Measurements from ENCODE around the gene ARL4D. TPM values are rescaled to one million over a fixed set of nuclear protein-coding genes. Genes with fewer than 3 reads are reported as not detected.

Gene ARL4D
- total and polyA plus RNA-seq, 2 of the 4 experiments (the other 2 are of a cell fraction): 12.5 to 30.7 TPM

DNA sequence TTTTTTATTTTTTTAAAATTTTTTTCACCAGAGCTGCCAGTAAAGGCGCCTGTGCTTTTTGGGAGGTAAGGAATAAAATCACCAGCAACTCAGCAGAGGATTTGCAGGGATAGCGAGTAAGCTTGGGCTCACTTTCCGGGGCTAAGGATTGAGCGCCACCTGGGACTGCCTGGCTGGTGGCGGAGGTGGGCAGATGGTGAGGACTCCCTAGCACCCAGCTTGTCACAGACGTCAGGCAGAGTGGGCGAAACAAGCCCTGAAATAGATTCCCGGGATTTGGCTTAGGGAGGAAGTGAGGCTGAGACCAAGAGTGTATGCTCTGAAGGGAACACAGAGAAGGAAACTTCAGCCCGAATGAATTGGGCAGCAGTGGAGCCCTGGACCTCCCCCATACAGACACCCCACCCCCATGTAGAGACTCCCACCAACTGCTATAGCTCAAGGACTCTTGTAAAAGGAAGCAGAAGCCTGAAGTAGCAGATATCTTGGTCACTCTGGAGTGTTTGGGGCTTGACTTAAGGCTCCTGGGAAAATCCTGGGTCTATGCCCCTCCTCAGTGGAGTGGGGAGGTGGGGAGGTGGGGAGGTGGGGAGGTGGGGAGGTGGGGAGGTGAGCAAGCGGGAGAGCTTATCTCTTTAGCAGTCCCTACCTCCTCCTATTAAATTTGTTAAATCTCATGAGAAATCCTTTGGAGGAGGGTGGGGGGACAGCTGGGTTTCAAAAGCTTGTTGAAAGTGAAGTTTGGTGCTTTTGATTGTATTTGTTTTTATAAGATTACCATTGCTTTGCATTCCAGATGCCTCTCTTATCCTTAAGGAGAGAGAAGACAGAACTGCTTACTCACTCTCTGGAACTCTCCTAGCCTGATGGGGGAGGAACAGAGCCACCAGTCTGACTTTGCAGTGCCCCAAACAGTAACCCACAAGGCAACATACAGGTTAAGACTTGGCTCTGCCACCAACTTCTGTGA, 8.2 kb downstream of the ARL4D start:
- DNase-seq (peak; percentile 84), ATAC-seq (ENCODE audit: low read depth) (peak; percentile 93)
- H3K4ac ChIP-seq (ENCODE audit: low read depth, low read length): peak overlapping the region; percentile 98
- H2AFZ ChIP-seq (replicated peaks; ENCODE audit: low read length, poor library complexity): peak overlapping the region; percentile 89
- no peaks in the 10 kb centered on the region for H3K27me3 ChIP-seq (ENCODE audit: control insufficient read depth, insufficient read depth, low read length)
- H3K9me3 ChIP-seq (ENCODE audit: control insufficient read depth, insufficient read depth, low read length): no peaks in the 10 kb centered on the region
- no peak overlapping the region for H3K4me3 ChIP-seq (ENCODE audit: insufficient read depth, low read depth, low read length)
- H2BK15ac ChIP-seq (ENCODE audit: low read depth, low read length): peak overlapping the region; percentile 96
- no CpG with 5 or more reads among the region's 10 CpGs for WGBS, 2 experiments (ENCODE audit: extremely low coverage in 2 of 2, insufficient read length in 1 of 2)
- H4K8ac ChIP-seq (ENCODE audit: low read depth in 2 of 2, low read length in 2 of 2): peak overlapping the region; percentile 51 to 92
- peak overlapping the region; percentile 70 for H2AK9ac ChIP-seq (replicated peaks; ENCODE audit: low read depth, low read length, poor library complexity)
- peak overlapping the region; percentile 62 for H3K56ac ChIP-seq (ENCODE audit: extremely low read depth, insufficient read depth, low read length)
- peaks cover 6 to 10% of the 10 kb centered on the region in 2 experiments; a peak in 3 of 4 replicates for H3K79me1 ChIP-seq (ENCODE audit: low read depth in 1 of 2, low read length in 2 of 2)
- peak overlapping the region; percentile 97 for H3K27ac ChIP-seq (ENCODE audit: insufficient read depth, low read length)
- H2AK5ac ChIP-seq (ENCODE audit: low read depth, low read length): peak overlapping the region; percentile 97
- peaks cover 28% of the 10 kb centered on the region for H3K4me1 ChIP-seq (ENCODE audit: control insufficient read depth, insufficient read depth, low read length)
- peak overlapping the region; percentile 75 for H3K4me2 ChIP-seq (ENCODE audit: low read depth, low read length)
- H2BK5ac ChIP-seq (ENCODE audit: low read depth, low read length, poor library complexity, severe bottlenecking): peak overlapping the region; percentile 97
- peak overlapping the region; percentile 78 for H3K9ac ChIP-seq (ENCODE audit: low read depth, low read length)
- intact Hi-C loops (cut with micrococcal nuclease): no loop called here
- peak overlapping the region; percentile 91 for H4K91ac ChIP-seq (ENCODE audit: insufficient read depth, low read depth, low read length)
- in situ Hi-C loops (cut with MboI; ENCODE audit: low sequenced_read_pairs): no loop called here
- no peaks in the 10 kb centered on the region for H4K20me1 ChIP-seq (ENCODE audit: insufficient read depth, low read length)
- BruUV-seq (replicated peaks): no TSS peak
- H3K14ac ChIP-seq (replicated peaks; ENCODE audit: low read depth, low read length): peak overlapping the region; percentile 88
- H3K9me1 ChIP-seq (ENCODE audit: insufficient read depth, low read length): peaks cover 39% of the 10 kb centered on the region
- H3K23ac ChIP-seq (ENCODE audit: low read depth, low read length): peak overlapping the region; percentile 91
- H3K18ac ChIP-seq (ENCODE audit: low read depth, low read length): peak overlapping the region; percentile 100
- H2BK20ac ChIP-seq (ENCODE audit: low read depth, low read length): peak overlapping the region; percentile 99
- peak overlapping the region; percentile 95 for H4K5ac ChIP-seq (ENCODE audit: low read depth, low read length)
- peak overlapping the region; percentile 98 for H2BK120ac ChIP-seq (ENCODE audit: low read depth, low read length)
- H3K36me3 ChIP-seq (ENCODE audit: control insufficient read depth, insufficient read depth, low read length): peaks cover 3% of the 10 kb centered on the region; the same call in 1 of the 2 replicates
- dilution Hi-C loops (cut with HindIII; ENCODE audit: low sequenced_read_pairs, unreplicated experiment): no loop called here
- CTCF ChIA-PET: interaction anchor here (0.9 to 1.9 kb wide), 4 partner anchors 9 to 77 kb away, joined by 3 to 8 read pairs (median 4); partner anchors contain the start of gene DHX8
- POLR2A ChIA-PET (ENCODE audit: unreplicated experiment): interaction anchor here (0.8 to 1.8 kb wide), 5 partner anchors 8 to 46 kb away, joined by 3 to 8 read pairs (median 5); partner anchors contain the start of gene ARL4D
- TF ChIP-seq MXI1 (IDR thresholded peaks at IDR 0.05; ENCODE audit: borderline replicate concordance, low read depth, low read length) (no peak), NFE2L2 (IDR thresholded peaks at IDR 0.05; ENCODE audit: low read depth, low read length) (peak; percentile 85), POLR2A (IDR thresholded peaks at IDR 0.05; ENCODE audit: low read depth, low read length) (no peak), CHD1 (IDR thresholded peaks at IDR 0.05; ENCODE audit: low read depth, low read length) (no peak), RAD21 (IDR thresholded peaks at IDR 0.05; ENCODE audit: low read length) (peak; percentile 14; the same call in 1 of the 2 replicates), FOS (IDR thresholded peaks at IDR 0.05; ENCODE audit: low read depth, low read length) (no peak), RCOR1 (IDR thresholded peaks at IDR 0.05; ENCODE audit: insufficient replicate concordance, low read length) (no peak), MAZ (IDR thresholded peaks at IDR 0.05; ENCODE audit: borderline replicate concordance, low read depth, low read length) (no peak), BHLHE40 (IDR thresholded peaks at IDR 0.05; ENCODE audit: low read depth, low read length) (no peak), SMC3 (IDR thresholded peaks at IDR 0.05; ENCODE audit: low read depth, low read length) (peak; percentile 19; the same call in 1 of the 2 replicates), CEBPB (IDR thresholded peaks at IDR 0.05; ENCODE audit: low read depth, low read length) (no peak), MAFK (IDR thresholded peaks at IDR 0.05; ENCODE audit: low read depth, low read length) (peak; percentile 72), RFX5 (IDR thresholded peaks at IDR 0.05; ENCODE audit: low read depth, low read length) (no peak)
- TF ChIP-seq, protein P1, sequence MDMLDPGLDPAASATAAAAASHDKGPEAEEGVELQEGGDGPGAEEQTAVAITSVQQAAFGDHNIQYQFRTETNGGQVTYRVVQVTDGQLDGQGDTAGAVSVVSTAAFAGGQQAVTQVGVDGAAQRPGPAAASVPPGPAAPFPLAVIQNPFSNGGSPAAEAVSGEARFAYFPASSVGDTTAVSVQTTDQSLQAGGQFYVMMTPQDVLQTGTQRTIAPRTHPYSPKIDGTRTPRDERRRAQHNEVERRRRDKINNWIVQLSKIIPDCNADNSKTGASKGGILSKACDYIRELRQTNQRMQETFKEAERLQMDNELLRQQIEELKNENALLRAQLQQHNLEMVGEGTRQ (IDR thresholded peaks at IDR 0.05; ENCODE audit: low read depth, low read length): no peak
- TF ChIP-seq, protein P2, sequence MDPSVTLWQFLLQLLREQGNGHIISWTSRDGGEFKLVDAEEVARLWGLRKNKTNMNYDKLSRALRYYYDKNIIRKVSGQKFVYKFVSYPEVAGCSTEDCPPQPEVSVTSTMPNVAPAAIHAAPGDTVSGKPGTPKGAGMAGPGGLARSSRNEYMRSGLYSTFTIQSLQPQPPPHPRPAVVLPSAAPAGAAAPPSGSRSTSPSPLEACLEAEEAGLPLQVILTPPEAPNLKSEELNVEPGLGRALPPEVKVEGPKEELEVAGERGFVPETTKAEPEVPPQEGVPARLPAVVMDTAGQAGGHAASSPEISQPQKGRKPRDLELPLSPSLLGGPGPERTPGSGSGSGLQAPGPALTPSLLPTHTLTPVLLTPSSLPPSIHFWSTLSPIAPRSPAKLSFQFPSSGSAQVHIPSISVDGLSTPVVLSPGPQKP (IDR thresholded peaks at IDR 0.05; ENCODE audit: borderline replicate concordance, low read depth, low read length): no peak
